GM23338 (cell line): ENCODE data around the gene NFS1. TPM values are rescaled to one million over a fixed set of nuclear protein-coding genes. Genes with fewer than 3 reads are reported as not detected.

Source experiments
- ATAC-seq: fragments of 200-7000 bp; cut with Tn5 transposase; 3 replicates; pipeline ENCODE4 v1.9.1; 2020
- DNase-seq: peaks from one replicate; pipeline ENCODE4 v3.0.0-alpha.2; 2015; ENCODE audit warnings: low spot score
- H2AFZ ChIP-seq: fragments of 200-600 bp; sonication (generic); 2 replicates; pipeline ENCODE4 v1.8.0; 2016; ENCODE audit warnings: antibody characterized with exemption, mild to moderate bottlenecking, moderate library complexity
- H3F3A ChIP-seq: fragments of 200-600 bp; sonication (generic); replicated peaks from 2 replicates; pipeline ENCODE4 v1.8.0; 2017; ENCODE audit warnings: antibody characterized with exemption, mixed run types, low read depth
- H3K27ac ChIP-seq: fragments of 200-600 bp; sonication (generic); 2 replicates; pipeline ENCODE4 v1.6.1; 2016; ENCODE audit warnings: low read depth
- H3K27me3 ChIP-seq: fragments of 200-600 bp; sonication (generic); 2 replicates; pipeline ENCODE4 v1.8.0; 2016; ENCODE audit warnings: mild to moderate bottlenecking, mixed run types, moderate library complexity; ENCODE audit not compliant: insufficient read depth
- H3K36me3 ChIP-seq: fragments of 200-600 bp; sonication (generic); 2 replicates; pipeline ENCODE4 v1.8.0; 2016; ENCODE audit warnings: mild to moderate bottlenecking; ENCODE audit not compliant: insufficient read depth
- H3K4me1 ChIP-seq: fragments of 200-600 bp; sonication (generic); 2 replicates; pipeline ENCODE4 v1.8.0; 2016; ENCODE audit warnings: mild to moderate bottlenecking, moderate library complexity; ENCODE audit not compliant: insufficient read depth
- H3K4me2 ChIP-seq: fragments of 200-600 bp; sonication (generic); 2 replicates; pipeline ENCODE4 v1.7.1; 2017; ENCODE audit warnings: mixed run types
- H3K4me3 ChIP-seq: fragments of 200-600 bp; sonication (generic); 2 replicates; pipeline ENCODE4 v1.6.1; 2016; ENCODE audit warnings: mixed run types
- H3K79me2 ChIP-seq: fragments of 200-600 bp; sonication (generic); replicated peaks from 2 replicates; pipeline ENCODE4 v1.8.0; 2017; ENCODE audit warnings: mild to moderate bottlenecking; ENCODE audit not compliant: insufficient read depth
- H3K9me2 ChIP-seq: fragments of 200-600 bp; sonication (generic); 2 replicates; pipeline ENCODE4 v1.8.0; 2017; ENCODE audit not compliant: insufficient read depth
- H4K20me1 ChIP-seq: fragments of 200-600 bp; sonication (generic); replicated peaks from 2 replicates; pipeline ENCODE4 v1.8.0; 2017; ENCODE audit warnings: mild to moderate bottlenecking; ENCODE audit not compliant: insufficient read depth
- H3K27ac Mint-ChIP-seq: 2 replicates; pipeline ENCODE4 v1.8.0; 2020; ENCODE audit warnings: inconsistent platforms, mild to moderate bottlenecking, moderate library complexity, mixed read lengths
- H3K27me3 Mint-ChIP-seq: 3 replicates; pipeline ENCODE4 v1.8.0; 2022; ENCODE audit warnings: low read depth, mild to moderate bottlenecking, moderate library complexity, mixed read lengths, inconsistent platforms; ENCODE audit not compliant: insufficient read depth, poor library complexity
- H3K36me3 Mint-ChIP-seq: 3 replicates; pipeline ENCODE4 v1.8.0; 2021; ENCODE audit warnings: low read depth, mild to moderate bottlenecking, inconsistent platforms, moderate library complexity, mixed read lengths
- H3K4me1 Mint-ChIP-seq: 3 replicates; pipeline ENCODE4 v1.8.0; 2020; ENCODE audit warnings: mild to moderate bottlenecking, inconsistent platforms, mixed read lengths
- H3K4me3 Mint-ChIP-seq: 3 replicates; pipeline ENCODE4 v1.8.0; 2021; ENCODE audit warnings: moderate library complexity, mild to moderate bottlenecking, inconsistent platforms, mixed read lengths
- H3K9me3 Mint-ChIP-seq: 3 replicates; pipeline ENCODE4 v1.8.0; 2020; ENCODE audit warnings: moderate library complexity, mild to moderate bottlenecking, inconsistent platforms, mixed read lengths
- CREB1 ChIP-seq: fragments of 250-450 bp; sonication (Bioruptor Pico); IDR thresholded peaks from 2 replicates; pipeline ENCODE4 v1.5.0; 2020; ENCODE audit warnings: low read depth, mild to moderate bottlenecking, moderate library complexity
- EZH2phosphoT487 ChIP-seq: fragments of 200-600 bp; sonication (generic); IDR thresholded peaks from one replicate; pipeline ENCODE4 v1.8.1; 2018; ENCODE audit warnings: antibody characterized with exemption; ENCODE audit not compliant: unreplicated experiment
- POLR2AphosphoS5 ChIP-seq: IDR thresholded peaks from 2 replicates; pipeline ENCODE4 v1.6.1; 2016; ENCODE audit warnings: antibody characterized with exemption, low read depth
- STAT1 ChIP-seq: IDR thresholded peaks from one replicate; pipeline ENCODE4 v1.6.1; 2016; ENCODE audit warnings: antibody characterized with exemption; ENCODE audit not compliant: unreplicated experiment
- ZNF114 ChIP-seq: fragments of 250-450 bp; sonication (Bioruptor Pico); IDR thresholded peaks from 2 replicates; pipeline ENCODE4 v1.5.0; 2020; ENCODE audit warnings: mild to moderate bottlenecking, moderate library complexity
- ZNF331 ChIP-seq: fragments of 250-450 bp; sonication (Bioruptor Pico); IDR thresholded peaks from 2 replicates; pipeline ENCODE4 v1.5.0; 2020; ENCODE audit warnings: low read depth, mild to moderate bottlenecking, moderate library complexity
- polyA plus RNA-seq: library from polyadenylated mRNA; unstranded; fragments of >200 nt; fragmentation: Nextera tagmentation; extraction: Ambion mirVana; gene quantifications from 2 replicates; pipeline ENCODE4 v1.2.1, GENCODE V29; 2016
- total RNA-seq: library from RNA; depleted of rRNA; stranded (reverse); fragments of >200 nt; shearing (Covaris generic); gene quantifications from 2 replicates; pipeline ENCODE4 v1.2.3, GENCODE V29; 2014
- TF ChIP-seq, protein P1 (sequence below): IDR thresholded peaks from one replicate; pipeline ENCODE4 v1.6.1; 2018; ENCODE audit warnings: antibody characterized with exemption; ENCODE audit not compliant: unreplicated experiment
- TF ChIP-seq, protein P2 (sequence below): IDR thresholded peaks from 2 replicates; pipeline ENCODE4 v1.6.1; 2016; ENCODE audit warnings: antibody characterized with exemption
- TF ChIP-seq, protein P3 (sequence below): fragments of 250-450 bp; sonication (Bioruptor Pico); IDR thresholded peaks from 2 replicates; pipeline ENCODE4 v1.5.0; 2020; ENCODE audit warnings: mild to moderate bottlenecking, moderate library complexity
- TF ChIP-seq, protein P4 (sequence below), 2 experiments: fragments of 200-600 bp in 1 of 2; sonication (generic) in 1 of 2; conservative IDR thresholded peaks; 2 replicates each; pipeline versions ENCODE4 v1.5.1 to v1.6.1; 2016 to 2017; ENCODE audit warnings: antibody characterized with exemption in 2 of 2, low read depth in 2 of 2, mild to moderate bottlenecking in 2 of 2, moderate library complexity in 1 of 2

Gene NFS1
- total and polyA plus RNA-seq, 2 experiments from 2014 or later: 22.8 to 35.7 TPM

DNA sequence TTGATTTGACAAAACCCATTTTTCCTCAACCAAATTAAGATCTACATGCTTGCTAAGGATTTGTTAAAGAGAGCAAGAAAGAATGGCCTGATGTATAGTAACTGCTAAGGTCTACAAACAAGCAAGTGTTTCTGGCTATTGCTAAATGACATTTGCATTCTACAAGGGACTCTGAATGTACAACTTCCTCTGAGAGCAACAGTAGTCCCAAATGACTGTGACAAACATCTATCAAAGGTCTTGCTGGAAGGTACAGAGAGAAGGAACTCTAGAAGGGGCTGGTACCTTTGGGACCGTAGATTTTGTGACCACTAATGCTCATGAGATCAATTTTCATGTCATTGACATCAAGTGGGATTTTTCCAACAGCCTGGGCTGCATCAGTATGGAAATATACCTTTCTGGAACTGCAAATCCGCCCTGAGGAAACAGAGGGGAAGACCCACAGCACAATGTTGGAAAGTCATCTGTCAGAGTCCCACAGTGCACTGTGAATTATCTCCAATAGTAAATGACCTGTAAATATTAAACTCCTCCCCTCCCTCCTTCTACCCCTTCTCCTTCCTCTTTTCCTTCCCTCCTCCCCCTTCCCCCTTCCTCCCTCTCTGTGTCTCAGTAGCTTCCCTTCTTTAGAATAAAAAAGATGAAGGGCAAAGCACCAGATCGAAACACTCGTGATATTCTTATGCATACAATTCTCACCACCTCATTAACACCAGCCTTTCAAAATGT is 18.5 kb downstream of the NFS1 start (continued):
- TF ChIP-seq, protein P1, sequence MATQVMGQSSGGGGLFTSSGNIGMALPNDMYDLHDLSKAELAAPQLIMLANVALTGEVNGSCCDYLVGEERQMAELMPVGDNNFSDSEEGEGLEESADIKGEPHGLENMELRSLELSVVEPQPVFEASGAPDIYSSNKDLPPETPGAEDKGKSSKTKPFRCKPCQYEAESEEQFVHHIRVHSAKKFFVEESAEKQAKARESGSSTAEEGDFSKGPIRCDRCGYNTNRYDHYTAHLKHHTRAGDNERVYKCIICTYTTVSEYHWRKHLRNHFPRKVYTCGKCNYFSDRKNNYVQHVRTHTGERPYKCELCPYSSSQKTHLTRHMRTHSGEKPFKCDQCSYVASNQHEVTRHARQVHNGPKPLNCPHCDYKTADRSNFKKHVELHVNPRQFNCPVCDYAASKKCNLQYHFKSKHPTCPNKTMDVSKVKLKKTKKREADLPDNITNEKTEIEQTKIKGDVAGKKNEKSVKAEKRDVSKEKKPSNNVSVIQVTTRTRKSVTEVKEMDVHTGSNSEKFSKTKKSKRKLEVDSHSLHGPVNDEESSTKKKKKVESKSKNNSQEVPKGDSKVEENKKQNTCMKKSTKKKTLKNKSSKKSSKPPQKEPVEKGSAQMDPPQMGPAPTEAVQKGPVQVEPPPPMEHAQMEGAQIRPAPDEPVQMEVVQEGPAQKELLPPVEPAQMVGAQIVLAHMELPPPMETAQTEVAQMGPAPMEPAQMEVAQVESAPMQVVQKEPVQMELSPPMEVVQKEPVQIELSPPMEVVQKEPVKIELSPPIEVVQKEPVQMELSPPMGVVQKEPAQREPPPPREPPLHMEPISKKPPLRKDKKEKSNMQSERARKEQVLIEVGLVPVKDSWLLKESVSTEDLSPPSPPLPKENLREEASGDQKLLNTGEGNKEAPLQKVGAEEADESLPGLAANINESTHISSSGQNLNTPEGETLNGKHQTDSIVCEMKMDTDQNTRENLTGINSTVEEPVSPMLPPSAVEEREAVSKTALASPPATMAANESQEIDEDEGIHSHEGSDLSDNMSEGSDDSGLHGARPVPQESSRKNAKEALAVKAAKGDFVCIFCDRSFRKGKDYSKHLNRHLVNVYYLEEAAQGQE: no peak
- TF ChIP-seq, protein P2, sequence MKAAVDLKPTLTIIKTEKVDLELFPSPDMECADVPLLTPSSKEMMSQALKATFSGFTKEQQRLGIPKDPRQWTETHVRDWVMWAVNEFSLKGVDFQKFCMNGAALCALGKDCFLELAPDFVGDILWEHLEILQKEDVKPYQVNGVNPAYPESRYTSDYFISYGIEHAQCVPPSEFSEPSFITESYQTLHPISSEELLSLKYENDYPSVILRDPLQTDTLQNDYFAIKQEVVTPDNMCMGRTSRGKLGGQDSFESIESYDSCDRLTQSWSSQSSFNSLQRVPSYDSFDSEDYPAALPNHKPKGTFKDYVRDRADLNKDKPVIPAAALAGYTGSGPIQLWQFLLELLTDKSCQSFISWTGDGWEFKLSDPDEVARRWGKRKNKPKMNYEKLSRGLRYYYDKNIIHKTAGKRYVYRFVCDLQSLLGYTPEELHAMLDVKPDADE: no peak
- TF ChIP-seq EZH2phosphoT487 (no peak), ZNF114 (no peak), STAT1 (no peak), POLR2AphosphoS5 (no peak)

DNA sequence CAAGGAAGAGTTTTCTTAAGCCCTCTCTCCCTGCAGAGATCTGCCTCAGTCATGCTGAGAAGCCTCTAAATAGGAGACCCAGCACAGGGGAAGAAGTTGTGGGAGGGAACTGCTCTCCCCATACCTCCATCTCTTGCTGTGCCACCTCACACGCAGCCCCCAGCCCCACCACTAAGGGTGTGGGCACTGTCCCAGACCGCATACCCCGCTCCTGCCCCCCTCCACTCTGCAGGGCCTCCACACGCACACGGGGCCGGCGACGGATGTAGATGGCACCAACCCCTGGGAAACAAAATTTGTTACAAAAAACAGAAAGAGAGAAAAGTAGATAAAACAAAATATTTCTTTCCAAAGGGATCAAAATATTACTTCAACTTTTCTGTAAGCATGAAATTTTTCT is 24.2 kb downstream of the NFS1 start:
- H3K4me1 Mint-ChIP-seq: no peaks in the 10 kb centered on the region
- ATAC-seq: no peak
- no peaks in the 10 kb centered on the region for H3K9me2 ChIP-seq
- TF ChIP-seq ZNF331 (CRISPR knock-in tag): no peak
- TF ChIP-seq CREB1: no peak
- TF ChIP-seq, protein P2: no peak
- TF ChIP-seq, protein P3, sequence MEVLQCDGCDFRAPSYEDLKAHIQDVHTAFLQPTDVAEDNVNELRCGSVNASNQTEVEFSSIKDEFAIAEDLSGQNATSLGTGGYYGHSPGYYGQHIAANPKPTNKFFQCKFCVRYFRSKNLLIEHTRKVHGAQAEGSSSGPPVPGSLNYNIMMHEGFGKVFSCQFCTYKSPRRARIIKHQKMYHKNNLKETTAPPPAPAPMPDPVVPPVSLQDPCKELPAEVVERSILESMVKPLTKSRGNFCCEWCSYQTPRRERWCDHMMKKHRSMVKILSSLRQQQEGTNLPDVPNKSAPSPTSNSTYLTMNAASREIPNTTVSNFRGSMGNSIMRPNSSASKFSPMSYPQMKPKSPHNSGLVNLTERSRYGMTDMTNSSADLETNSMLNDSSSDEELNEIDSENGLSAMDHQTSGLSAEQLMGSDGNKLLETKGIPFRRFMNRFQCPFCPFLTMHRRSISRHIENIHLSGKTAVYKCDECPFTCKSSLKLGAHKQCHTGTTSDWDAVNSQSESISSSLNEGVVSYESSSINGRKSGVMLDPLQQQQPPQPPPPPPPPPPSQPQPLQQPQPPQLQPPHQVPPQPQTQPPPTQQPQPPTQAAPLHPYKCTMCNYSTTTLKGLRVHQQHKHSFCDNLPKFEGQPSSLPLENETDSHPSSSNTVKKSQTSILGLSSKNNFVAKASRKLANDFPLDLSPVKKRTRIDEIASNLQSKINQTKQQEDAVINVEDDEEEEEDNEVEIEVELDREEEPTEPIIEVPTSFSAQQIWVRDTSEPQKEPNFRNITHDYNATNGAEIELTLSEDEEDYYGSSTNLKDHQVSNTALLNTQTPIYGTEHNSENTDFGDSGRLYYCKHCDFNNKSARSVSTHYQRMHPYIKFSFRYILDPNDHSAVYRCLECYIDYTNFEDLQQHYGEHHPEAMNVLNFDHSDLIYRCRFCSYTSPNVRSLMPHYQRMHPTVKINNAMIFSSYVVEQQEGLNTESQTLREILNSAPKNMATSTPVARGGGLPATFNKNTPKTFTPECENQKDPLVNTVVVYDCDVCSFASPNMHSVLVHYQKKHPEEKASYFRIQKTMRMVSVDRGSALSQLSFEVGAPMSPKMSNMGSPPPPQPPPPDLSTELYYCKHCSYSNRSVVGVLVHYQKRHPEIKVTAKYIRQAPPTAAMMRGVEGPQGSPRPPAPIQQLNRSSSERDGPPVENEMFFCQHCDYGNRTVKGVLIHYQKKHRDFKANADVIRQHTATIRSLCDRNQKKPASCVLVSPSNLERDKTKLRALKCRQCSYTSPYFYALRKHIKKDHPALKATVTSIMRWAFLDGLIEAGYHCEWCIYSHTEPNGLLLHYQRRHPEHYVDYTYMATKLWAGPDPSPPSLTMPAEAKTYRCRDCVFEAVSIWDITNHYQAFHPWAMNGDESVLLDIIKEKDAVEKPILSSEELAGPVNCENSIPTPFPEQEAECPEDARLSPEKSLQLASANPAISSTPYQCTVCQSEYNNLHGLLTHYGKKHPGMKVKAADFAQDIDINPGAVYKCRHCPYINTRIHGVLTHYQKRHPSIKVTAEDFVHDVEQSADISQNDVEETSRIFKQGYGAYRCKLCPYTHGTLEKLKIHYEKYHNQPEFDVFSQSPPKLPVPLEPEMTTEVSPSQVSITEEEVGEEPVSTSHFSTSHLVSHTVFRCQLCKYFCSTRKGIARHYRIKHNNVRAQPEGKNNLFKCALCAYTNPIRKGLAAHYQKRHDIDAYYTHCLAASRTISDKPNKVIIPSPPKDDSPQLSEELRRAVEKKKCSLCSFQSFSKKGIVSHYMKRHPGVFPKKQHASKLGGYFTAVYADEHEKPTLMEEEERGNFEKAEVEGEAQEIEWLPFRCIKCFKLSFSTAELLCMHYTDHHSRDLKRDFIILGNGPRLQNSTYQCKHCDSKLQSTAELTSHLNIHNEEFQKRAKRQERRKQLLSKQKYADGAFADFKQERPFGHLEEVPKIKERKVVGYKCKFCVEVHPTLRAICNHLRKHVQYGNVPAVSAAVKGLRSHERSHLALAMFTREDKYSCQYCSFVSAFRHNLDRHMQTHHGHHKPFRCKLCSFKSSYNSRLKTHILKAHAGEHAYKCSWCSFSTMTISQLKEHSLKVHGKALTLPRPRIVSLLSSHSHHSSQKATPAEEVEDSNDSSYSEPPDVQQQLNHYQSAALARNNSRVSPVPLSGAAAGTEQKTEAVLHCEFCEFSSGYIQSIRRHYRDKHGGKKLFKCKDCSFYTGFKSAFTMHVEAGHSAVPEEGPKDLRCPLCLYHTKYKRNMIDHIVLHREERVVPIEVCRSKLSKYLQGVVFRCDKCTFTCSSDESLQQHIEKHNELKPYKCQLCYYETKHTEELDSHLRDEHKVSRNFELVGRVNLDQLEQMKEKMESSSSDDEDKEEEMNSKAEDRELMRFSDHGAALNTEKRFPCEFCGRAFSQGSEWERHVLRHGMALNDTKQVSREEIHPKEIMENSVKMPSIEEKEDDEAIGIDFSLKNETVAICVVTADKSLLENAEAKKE (CRISPR knock-in tag): no peak
- TF ChIP-seq STAT1: no peak
- TF ChIP-seq, protein P4, sequence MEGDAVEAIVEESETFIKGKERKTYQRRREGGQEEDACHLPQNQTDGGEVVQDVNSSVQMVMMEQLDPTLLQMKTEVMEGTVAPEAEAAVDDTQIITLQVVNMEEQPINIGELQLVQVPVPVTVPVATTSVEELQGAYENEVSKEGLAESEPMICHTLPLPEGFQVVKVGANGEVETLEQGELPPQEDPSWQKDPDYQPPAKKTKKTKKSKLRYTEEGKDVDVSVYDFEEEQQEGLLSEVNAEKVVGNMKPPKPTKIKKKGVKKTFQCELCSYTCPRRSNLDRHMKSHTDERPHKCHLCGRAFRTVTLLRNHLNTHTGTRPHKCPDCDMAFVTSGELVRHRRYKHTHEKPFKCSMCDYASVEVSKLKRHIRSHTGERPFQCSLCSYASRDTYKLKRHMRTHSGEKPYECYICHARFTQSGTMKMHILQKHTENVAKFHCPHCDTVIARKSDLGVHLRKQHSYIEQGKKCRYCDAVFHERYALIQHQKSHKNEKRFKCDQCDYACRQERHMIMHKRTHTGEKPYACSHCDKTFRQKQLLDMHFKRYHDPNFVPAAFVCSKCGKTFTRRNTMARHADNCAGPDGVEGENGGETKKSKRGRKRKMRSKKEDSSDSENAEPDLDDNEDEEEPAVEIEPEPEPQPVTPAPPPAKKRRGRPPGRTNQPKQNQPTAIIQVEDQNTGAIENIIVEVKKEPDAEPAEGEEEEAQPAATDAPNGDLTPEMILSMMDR (conservative IDR thresholded peaks at IDR 0.05; ENCODE audit: low read depth in 2 of 2): no peak
- TF ChIP-seq EZH2phosphoT487: no peak

More for the DNA sequence above, 24.2 kb downstream of the NFS1 start:
- Histone ChIP-seq H3K4me2 (no peak overlapping the region), H3K27me3 (no peaks in the 10 kb centered on the region), H3K36me3 (peaks cover 9% of the 10 kb centered on the region; the same call in 1 of the 2 replicates), H4K20me1 (no peaks in the 10 kb centered on the region), H3K79me2 (no peaks in the 10 kb centered on the region), H3F3A (no peaks in the 10 kb centered on the region), H3K27ac (no peak overlapping the region), H2AFZ (no peak overlapping the region), H3K4me1 (no peaks in the 10 kb centered on the region), H3K4me3 (no peak overlapping the region)
- no peaks in the 10 kb centered on the region for H3K9me3 Mint-ChIP-seq
- DNase-seq: no peak
- H3K27ac Mint-ChIP-seq: no peak overlapping the region
- no peak overlapping the region for H3K4me3 Mint-ChIP-seq
- H3K27me3 Mint-ChIP-seq: peaks cover 2% of the 10 kb centered on the region
- peaks cover 14% of the 10 kb centered on the region for H3K36me3 Mint-ChIP-seq
